ENCODE results near the gene TBX2.

DNA sequence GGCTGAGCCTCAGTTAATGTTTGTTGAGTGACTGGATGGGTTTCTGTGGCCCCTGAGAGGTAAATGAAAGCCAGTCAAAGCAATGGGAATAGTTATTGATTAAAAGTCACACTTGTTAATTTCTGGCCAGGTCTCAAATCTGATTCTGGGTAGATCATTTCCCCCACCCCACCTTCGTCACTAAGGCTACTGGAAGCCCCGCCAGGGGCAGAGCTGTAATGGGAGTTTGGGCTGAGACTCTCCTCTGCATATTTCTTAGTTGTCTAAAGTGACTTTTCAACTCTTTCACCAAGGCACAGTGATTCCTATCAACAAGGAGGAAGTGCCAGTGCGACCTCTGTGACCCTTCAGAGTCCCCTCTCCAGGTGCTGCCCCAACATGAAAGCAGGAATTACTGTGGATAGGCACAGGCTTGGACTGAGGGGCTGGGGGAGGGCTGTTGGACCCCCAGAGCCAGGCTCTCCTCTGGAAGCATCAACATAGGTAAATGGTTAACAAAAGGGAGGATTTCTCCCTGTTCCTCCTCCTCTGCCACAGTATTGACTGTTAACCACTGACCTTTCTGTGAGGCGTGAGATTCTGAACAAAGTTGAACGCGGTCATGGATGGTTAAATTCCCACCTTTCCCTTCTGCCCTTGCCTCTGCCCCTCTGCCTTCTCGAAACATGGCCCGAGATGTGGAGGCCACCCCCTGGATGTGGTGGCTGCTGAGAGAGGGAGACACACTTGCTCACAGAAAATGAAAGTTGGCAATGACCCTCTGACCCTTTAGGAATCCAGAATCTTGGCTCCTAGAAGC, 20.8 kb upstream of the TBX2 start:
- TF ChIP-seq, protein P1, sequence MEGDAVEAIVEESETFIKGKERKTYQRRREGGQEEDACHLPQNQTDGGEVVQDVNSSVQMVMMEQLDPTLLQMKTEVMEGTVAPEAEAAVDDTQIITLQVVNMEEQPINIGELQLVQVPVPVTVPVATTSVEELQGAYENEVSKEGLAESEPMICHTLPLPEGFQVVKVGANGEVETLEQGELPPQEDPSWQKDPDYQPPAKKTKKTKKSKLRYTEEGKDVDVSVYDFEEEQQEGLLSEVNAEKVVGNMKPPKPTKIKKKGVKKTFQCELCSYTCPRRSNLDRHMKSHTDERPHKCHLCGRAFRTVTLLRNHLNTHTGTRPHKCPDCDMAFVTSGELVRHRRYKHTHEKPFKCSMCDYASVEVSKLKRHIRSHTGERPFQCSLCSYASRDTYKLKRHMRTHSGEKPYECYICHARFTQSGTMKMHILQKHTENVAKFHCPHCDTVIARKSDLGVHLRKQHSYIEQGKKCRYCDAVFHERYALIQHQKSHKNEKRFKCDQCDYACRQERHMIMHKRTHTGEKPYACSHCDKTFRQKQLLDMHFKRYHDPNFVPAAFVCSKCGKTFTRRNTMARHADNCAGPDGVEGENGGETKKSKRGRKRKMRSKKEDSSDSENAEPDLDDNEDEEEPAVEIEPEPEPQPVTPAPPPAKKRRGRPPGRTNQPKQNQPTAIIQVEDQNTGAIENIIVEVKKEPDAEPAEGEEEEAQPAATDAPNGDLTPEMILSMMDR (IDR thresholded peaks at IDR 0.05): no peak
- TF ChIP-seq POLR2A (IDR thresholded peaks at IDR 0.05): no peak
